ENCODE data around the gene ROBO1.

DNA sequence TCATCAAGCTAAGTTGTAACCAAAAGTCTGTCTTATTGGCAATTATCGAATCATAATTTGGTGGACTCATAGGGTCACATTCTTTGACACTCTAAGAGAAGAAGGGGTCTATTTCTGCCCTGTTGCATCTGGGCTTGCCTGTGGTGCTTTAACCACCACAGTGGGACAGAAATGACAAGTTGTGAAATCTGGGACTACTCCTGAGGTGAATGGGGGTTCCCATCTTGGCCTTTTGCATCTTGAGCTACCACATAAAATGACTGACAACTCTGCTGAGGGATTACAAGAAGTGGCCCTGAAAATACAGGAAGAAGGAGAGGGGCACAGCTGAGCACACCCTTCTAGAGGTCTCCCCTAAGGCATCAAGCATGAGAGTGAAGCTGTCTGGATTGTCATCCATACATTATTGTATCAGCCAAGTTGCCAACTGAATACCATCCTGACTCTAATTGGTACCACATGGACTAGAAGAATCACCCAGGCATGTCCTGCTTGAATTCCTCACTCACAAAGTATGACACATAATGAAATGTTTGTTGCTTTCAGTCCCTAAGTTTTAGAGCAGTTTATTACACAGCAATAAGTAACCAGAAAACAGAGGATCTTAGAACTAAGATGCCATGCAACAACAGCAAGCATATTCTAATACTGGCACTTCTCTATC is 306.5 kb downstream of the ROBO1 start:
- TF ChIP-seq, protein P1, sequence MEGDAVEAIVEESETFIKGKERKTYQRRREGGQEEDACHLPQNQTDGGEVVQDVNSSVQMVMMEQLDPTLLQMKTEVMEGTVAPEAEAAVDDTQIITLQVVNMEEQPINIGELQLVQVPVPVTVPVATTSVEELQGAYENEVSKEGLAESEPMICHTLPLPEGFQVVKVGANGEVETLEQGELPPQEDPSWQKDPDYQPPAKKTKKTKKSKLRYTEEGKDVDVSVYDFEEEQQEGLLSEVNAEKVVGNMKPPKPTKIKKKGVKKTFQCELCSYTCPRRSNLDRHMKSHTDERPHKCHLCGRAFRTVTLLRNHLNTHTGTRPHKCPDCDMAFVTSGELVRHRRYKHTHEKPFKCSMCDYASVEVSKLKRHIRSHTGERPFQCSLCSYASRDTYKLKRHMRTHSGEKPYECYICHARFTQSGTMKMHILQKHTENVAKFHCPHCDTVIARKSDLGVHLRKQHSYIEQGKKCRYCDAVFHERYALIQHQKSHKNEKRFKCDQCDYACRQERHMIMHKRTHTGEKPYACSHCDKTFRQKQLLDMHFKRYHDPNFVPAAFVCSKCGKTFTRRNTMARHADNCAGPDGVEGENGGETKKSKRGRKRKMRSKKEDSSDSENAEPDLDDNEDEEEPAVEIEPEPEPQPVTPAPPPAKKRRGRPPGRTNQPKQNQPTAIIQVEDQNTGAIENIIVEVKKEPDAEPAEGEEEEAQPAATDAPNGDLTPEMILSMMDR (IDR thresholded peaks at IDR 0.05; ENCODE audit: insufficient read depth, low read length, poor library complexity, severe bottlenecking), result no peak
- TF ChIP-seq EZH2phosphoT487 (conservative IDR thresholded peaks at IDR 0.05; ENCODE audit: low read length), result no peak
